HG03280 (cell line): ENCODE measurements around the gene VWA8.
"Not testable (repeated sequence)": the region's sequence is repeated elsewhere in the genome, so short reads cannot be mapped to it uniquely, and the experiment has no call there.

ENCODE experiments used
- ATAC-seq: cut with Tn5 transposase; IDR thresholded peaks from one replicate; pipeline ENCODE4 v1.9.1; 2021; ENCODE audit warnings: mild to moderate bottlenecking, moderate library complexity; ENCODE audit not compliant: unreplicated experiment

Gene VWA8

DNA sequence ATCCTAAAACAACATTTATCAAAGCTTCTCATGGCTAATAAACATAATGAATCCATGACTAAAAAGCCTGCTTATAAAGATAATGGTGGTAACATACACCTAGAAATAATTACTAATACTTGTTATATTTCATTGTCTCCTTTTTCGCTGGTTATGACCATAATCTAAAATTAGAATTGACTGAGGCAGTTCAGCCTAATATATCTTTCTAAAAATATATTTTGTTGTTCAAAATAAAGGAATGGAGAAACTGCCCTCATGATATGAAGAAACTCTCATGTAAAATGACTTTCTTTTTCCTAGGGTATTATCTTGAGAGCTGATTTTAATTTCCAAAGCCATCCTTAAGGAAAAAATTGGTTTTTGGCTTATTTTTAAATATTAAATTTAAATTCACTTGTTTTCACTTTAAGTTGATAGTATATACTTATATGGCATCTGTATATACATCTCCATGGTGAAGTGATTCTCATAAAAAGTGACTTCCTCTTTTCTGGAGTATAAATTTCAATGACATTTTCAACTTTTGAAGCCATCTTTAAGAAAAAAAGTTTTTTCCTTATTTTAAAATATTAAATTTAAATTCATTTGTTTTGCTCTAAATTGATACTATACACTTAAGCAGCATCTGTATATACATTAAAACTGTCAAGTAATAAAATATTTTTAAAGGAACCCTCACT lies 204.6 kb downstream of the VWA8 start:
- no peak for ATAC-seq

DNA sequence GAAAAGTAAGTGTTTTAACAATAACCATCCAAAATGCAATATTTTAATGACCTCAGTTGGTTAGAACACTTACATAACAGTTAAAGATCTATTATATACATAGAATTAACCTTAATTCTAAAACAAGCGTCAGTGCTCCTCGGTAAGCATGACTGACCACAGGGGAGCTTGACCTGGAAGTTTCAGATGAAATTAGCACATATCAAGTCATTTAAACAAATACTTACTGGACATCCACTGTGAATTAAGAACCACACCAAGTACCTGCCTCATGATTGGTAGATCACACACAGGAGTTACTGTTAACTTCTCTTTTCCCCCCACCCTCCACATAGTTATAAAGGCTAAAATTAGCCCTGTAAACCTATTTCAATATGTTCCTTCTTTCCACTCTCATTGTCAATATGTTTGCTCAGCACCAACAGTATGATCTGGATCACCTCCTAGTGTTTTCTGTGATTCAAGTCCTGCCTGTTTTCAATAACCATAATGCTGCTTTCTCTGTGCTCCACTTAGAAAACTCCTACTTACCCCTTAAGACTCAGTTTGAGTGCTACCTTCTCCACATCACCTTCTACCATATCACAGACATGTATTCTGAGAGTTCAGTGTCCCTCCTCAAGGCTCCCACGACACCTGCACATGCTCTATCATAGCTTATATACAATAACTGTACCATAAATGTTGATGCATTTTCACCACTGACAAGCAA lies 209.0 kb downstream of the VWA8 start:
- ATAC-seq: no peak

DNA sequence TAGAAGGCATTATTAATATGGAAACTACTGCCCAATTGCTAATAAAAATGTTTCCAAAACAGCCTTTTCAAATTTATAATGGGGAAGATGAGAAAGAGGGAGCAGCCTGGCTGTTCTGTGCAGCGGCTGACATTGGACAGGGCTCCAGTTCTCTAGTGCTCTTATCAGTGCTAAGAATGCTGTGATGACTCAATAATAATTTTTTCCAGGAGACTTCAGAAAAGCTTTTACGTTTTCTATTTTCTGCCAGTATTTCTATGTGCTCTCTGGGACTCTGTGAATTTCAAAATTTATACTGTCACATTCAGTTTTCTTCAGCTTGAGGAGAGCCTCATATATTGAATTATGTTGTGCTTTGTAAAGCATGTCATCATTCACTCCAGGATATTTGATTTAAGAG lies 209.6 kb downstream of the VWA8 start:
- no peak for ATAC-seq

DNA sequence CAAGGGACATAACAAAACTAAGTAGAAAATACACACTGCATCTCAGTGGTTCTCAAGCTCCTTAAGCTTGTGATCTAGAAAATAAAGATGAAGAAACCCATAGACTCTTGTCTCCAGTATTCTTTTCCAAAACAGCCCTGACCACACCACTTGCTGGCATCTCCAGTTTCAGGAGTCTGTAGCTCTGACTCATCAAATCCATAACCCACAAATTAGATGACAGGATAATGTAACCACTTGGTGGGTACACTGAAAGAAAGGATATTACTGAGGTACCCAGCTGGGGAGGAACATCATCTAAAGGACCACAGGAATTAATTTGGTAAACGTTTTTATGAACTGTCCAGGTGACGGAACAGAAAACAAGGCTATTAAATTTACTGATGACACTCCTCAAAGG lies 214.7 kb downstream of the VWA8 start:
- ATAC-seq: no peak

DNA sequence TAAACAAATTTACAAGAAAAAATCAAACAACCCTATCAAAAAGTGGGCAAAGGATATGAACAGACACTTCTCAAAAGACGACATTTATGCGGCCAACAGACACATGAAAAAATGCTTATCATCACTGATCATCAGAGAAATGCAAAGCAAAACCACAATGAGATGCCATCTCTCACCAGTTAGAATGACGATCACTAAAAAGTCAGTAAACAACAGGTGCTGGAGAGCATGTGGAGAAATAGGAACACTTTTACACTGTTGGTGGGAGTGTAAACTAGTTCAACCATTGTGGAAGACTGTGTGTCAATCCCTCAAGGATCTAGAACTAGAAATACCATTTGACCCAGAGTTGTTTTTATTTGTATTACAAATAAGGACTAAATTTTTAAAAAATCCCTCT lies 215.4 kb downstream of the VWA8 start:
- ATAC-seq: not testable (repeated sequence)

DNA sequence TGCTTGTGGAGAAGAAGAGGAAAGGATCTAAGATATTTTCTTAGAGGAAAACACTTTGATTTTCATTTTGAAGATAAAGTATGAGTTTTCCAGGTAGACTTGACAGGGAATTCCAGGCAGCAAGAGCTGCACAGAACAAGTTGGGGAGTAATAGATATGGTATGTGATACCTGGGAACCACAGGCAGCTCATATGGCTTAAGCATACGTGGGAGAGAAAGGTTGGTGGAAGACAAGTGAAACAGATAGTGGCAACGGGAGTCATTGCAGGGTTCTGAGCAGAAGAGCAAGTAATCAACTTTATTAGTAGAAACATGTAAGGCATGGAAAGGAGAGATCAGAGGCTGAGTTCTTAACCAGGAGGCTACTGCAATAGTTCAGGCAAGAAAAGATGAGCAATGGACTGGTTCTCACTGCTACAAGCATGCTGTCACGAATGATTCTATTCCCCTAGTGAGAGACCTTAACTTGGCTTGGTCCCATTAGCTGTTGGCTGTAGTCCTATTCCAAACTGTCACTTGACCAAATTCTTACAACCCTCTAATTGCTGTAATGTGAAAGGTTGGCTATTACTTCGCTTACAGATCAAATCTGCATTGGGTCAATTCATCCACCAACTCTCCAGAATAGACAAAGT lies 217.9 kb downstream of the VWA8 start:
- no peak for ATAC-seq

DNA sequence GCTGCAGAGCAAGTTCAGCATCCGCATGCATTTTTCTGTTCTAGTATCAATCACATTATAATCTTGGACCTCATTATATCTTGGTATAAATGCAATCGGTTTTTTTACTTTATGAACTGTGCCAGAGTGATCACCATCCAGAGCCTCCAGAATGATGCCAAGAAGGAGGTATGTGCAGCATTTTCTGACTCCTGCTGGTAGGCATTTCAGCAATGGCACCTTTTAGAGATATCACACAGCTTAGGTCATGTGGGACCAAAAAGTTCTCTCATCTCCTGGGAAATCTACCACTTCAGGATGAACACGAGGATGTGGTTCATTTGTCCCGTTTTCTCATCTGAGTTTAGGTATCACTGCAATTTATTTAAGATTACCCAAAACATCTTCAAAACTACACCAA lies 220.4 kb downstream of the VWA8 start:
- ATAC-seq: no peak

DNA sequence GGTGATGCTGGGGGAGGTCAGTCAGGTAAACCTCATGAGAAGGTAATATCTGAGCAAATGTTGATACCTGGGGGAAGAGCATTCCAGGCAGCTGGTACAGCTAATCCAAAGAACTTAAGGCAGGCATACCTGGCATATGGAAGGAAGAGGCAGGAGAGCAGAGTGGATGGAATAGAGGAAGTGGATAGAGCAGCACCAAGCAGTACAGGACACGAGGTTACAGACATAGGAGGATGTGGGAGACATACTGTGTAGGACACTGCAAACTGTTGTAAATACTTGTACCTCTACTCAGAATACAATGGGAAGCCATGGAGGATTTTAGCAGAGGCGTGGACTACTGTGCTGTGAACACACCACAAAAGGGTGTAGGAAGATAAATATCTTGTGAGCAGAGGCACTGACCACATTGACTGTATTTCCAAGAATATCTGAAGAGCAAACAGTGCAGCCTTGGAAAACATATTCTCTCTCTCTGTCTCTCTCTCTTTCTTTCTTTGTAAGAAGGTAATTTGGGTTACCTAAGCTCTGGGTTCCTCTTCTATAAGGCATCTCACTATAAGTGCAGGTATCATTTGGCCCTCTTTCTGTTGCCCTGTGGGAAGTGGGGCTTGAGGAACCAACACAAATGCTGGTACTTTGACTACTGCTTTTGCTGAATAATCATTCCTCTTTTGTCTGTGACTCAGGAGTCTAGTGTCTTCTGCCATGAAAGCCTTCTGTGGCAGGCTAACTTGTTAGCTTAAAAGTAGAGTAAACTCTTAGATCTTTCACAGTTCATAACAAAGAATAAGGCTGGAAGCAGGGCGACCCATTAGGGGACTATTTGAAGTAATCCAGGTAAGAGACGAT lies 238.0 kb downstream of the VWA8 start:
- ATAC-seq: no peak

DNA sequence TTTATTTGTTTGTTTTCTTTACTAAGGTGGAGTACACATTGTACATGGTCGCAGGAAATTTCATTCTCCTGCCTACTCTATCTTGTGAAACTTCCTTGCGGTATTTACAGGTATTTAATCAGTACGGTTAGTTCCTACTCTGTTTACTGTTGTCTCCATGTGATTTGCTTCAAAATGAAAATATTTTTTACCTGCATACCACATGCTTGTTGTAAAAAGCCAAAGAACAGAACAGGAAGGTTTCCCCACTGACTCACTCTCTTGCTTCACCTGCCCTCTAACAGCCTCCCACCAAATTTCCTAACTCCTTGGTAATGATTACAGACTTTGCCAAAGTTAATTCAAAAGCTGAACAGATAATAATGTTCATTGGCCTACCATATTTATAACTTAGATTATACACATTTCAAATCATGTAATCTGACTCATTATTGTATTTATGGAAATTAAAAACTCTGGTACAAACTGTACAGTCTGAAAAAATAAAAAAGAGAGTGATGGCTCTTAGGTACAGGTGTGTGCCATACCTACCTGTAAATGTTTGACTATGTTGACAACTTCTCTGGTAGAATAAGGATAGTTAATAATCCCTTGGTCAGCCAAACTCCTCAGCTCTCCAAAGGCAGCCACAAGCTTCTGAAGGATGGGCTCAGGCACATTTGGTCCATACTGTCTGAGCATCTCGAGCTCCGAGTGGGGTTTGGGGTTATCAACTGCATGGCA lies 239.9 kb downstream of the VWA8 start:
- no peak for ATAC-seq

DNA sequence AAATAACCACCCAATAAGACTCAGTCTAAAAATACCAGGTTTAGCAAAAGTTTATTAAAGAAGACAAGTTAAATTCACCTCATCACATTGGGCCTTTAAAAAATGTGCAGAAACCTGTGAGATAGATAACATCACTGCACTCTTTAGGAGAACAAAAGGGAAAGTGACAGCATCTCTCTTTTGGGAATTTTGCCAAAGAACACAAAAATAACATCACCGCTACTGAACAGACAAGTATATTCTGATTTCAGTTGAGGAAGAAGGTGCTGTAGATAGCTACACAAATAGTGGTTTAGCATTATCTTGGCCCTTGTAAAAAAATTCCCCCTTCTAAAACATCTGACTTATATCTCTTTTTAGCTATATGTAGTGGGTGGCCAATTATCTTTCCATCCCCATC lies 244.7 kb downstream of the VWA8 start:
- no peak for ATAC-seq

DNA sequence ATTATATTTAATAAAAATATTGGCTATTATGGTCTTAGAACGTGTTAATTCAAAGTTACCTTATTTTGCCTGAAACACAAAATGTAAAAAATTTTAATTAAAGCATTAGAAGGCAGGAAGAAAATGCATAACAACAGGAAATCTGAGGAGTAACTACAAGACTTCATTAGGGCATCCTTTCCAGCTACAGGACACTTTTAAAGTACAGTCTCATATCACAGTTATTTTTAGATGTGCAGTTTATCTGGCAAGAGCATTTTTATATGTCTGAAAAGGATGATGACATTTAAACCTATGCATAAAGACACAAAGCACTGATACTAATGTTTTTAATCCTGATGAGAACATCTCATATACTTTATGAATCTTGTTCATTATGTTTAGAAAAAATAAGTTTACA lies 247.5 kb downstream of the VWA8 start:
- no peak for ATAC-seq

DNA sequence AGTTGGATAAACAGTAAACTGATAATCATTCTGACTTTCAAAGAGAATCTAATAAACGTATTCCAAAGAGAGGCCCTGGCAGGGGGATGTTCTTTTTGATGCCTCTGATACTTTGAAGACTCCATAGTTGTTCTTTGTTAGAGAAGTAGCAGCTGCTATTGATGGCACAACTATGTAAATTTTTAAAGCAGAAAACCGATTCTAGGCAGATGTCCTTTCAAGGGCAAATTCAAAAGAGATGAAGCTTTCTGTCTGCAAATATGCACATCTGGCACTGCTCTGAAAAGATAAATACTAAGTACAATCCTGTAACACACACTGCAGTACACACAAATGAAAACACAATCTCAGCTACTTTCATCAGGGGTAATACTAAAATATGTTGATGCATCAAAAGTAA lies 250.1 kb downstream of the VWA8 start:
- ATAC-seq: no peak

DNA sequence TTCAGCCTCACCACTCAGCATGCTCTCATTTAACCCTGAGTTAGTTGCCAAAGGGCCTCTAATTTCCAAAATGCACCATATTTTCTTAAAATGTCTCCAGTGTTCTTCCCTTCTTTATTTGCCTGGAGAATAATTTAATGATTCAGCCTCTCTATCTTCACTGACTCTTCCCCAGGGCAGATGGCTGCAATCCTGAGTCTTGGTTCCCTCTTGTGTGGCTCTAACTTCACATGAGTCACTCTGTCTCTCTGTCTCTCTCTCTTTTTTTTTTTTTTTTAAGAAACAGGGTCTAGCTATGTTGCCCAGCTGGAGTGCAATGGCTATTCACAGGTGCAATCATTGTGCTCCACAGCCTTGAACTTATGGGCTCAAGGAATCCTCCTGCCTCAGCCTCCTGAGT lies 251.4 kb downstream of the VWA8 start:
- no peak for ATAC-seq

DNA sequence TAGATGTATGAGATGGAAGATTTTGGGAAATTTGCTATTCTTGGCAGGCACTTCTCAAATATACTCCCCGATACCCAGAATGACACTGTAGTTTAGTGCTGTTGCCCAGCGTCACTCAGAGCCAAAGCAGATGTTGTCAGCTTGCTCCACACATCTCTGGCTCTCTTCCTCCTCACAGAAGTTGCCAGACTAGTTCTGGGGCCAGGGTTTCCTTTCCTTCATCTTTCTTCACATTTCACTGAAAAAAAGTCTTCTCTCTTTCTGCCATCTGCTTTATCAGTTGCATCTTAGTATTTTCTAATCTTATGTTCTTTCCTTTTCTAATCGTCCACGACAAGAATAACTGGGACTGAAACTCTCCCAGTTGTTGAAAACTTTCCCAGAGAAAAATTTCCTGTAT lies 252.2 kb downstream of the VWA8 start:
- no peak for ATAC-seq

DNA sequence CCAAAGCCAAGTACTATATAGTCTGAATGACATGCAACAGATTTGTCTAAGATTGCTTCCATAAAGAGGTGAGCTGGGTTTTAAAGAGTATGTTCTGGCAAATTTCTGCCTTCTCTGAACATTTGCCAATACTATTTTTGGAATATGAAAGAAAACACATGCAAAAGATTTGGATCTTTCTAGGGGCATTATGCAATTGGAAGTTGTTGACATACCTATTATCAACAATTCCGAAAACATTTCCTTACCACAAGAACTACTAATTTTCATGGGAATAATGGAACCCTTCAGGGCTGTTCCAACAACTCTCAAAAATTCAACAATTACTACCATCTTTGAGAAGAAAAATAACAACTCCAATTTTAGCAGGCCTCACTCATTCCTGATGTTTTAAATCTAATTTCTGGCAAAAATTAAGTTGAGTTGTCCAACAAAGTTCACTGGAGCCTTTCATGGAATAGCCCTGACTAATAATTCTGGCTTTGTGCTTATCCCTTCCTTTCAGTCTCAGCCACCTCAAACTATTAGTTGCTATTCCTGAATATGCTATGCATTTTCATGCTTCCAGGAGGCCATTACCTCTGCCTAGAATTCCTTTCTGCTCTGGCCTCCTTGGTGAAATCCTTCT lies 253.6 kb downstream of the VWA8 start:
- no peak for ATAC-seq

DNA sequence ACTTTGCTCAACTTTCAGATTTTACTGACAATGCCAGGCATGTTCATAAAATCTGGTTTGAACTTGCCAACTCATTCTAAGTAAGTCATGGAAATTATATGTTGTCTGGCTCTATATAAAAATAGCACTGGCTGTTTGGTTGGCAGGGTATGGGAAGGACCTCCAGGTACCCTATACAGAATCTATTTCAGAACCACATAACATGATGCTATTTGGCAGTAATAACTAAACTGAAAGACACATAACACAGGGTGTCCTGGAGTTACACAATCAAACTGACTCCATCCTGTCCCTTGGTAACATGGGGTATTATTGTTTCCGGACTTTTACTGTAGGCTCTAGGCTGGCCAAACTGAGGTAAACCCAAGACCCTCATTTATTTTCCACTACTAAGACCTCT lies 254.8 kb downstream of the VWA8 start:
- no peak for ATAC-seq

DNA sequence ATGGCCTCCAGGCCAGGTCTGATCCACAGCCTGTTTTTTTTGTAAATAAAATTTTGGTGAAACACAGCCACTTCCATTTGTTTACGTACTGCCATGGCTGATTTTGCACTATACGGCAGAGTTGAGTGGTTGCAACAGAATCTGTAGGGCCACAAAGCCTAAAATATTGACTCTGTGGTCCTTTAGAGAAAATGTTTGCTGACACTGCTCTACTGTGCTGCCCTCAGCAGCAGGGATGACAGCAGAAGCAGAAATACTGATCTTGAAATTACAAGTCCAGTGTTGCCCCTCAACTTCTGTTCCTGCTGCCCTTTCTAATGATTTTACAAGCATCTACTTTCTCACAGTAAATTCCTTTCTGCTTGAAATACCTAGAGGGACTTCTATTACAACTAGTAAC lies 258.4 kb downstream of the VWA8 start:
- no peak for ATAC-seq

DNA sequence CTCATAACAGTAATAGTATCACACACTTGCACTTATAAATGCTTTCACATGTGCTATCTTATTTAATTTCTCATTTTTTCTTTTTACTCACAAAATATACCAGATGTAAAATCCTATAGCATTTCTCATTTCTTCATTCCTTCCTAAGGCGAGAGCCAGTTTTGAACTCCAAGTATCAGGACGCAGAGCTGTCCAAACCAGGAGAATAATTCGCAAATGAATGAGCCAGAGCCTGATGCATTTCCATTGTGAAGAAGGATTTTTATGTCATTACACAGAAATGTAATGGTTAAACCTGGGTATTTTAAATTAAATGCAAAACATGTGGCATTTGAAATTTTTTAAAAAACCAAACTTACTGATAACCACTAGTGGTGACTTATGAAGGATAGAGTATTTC lies 259.2 kb downstream of the VWA8 start:
- ATAC-seq: no peak

DNA sequence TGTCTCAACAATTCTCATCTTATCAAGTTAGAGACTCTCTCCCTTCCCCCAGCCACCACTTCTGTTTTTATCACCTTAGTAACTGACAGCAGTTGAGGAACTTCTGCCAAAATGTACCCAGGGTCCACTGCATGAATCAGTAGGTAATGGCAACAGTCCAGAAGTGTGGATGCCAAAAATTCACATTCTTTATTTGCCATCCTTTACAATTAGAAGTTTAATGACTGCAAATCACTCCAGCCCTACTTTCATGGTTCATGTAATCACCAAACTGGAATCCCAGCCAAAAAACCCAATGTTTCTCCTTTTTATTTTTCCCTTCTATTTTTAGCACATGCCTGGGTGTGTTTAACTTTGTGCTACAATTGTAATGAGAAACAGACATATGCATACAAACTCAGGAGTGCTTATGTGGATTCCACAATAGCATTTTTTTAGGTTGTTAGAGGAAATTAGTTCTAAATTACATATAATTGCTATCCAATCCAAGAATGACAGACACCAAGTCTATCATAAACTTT lies 260.1 kb downstream of the VWA8 start:
- ATAC-seq: no peak

DNA sequence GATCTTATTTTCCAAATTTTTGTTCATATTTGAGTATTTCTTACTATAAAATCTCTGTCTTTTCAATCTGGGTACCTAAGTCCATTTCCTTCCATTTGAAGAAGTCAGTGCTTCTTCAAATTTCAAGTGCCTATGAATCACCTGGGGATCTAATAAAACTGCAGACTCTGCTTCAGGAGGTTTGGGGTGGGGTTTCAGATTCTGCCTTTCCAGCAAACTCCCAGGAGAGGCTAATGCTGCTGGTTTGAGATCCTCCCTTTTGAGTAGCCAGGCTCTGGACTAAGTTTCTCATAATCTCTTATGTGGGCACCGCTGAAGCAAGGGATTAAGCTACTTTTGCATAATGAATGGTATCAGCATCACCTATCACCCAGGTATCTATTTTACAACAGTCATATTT lies 261.1 kb downstream of the VWA8 start:
- no peak for ATAC-seq
